GM12891 (cell line): ENCODE measurements around the gene CAVIN2.

Source experiments
- DNase-seq: peaks from one replicate; pipeline ENCODE4 v3.0.0; 2011; ENCODE audit warnings: low spot score; ENCODE audit not compliant: insufficient read length
- FAIRE-seq: peaks from 2 replicates; lab custom pipeline; 2011; peaks lifted over from hg19 to GRCh38; lab: Jason Lieb, UNC
- PAX5 ChIP-seq: IDR thresholded peaks from 2 replicates; pipeline ENCODE4 v1.6.1; 2011; ENCODE audit warnings: low read length, moderate library complexity, mild to moderate bottlenecking; ENCODE audit not compliant: insufficient read depth, severe bottlenecking
- POLR2A ChIP-seq: IDR thresholded peaks from 2 replicates; pipeline ENCODE4 v1.6.1; 2011; ENCODE audit warnings: low read depth, low read length, control low read depth
- POLR2AphosphoS5 ChIP-seq: IDR thresholded peaks from 2 replicates; pipeline ENCODE4 v1.6.1; 2011; ENCODE audit warnings: low read depth, low read length, control low read depth
- POU2F2 ChIP-seq: IDR thresholded peaks from 2 replicates; pipeline ENCODE4 v1.6.1; 2011; ENCODE audit warnings: low read depth, mild to moderate bottlenecking, control low read depth, low read length, moderate library complexity
- SPI1 ChIP-seq: IDR thresholded peaks from 2 replicates; pipeline ENCODE4 v1.6.1; 2011; ENCODE audit warnings: low read depth, low read length, control low read depth
- TAF1 ChIP-seq: IDR thresholded peaks from 2 replicates; pipeline ENCODE4 v1.6.1; 2011; ENCODE audit warnings: low read depth, low read length, control low read depth

Gene CAVIN2

GRCh38 chr2:191840921-191841320 is 6.0 kb downstream of the CAVIN2 start:
- FAIRE-seq: no peak
- DNase-seq: no peak
- no peak for TF ChIP-seq PAX5

GRCh38 chr2:191839918-191840804 is 6.7 kb downstream of the CAVIN2 start:
- TF ChIP-seq POLR2AphosphoS5: no peak
- TF ChIP-seq PAX5: no peak
- TF ChIP-seq SPI1: no peak
- no peak for TF ChIP-seq POU2F2
- TF ChIP-seq POLR2A: no peak
- TF ChIP-seq TAF1: no peak
- no peak for DNase-seq
- no peak for FAIRE-seq

GRCh38 chr2:191838526-191838925 is 8.4 kb downstream of the CAVIN2 start:
- FAIRE-seq (no peak), DNase-seq (no peak)
- TF ChIP-seq POLR2A (no peak), POLR2AphosphoS5 (no peak), POU2F2 (no peak), PAX5 (no peak), TAF1 (no peak), SPI1 (no peak)

- TF ChIP-seq POLR2A (no peak), SPI1 (peak; percentile 46)
- no peak for DNase-seq
- FAIRE-seq: no peak
Observed at GRCh38 chr2:191836853-191837769, 9.8 kb downstream of the CAVIN2 start.

GRCh38 chr2:191836471-191836852 is 10.4 kb downstream of the CAVIN2 start:
- TF ChIP-seq POLR2A (no peak), POLR2AphosphoS5 (no peak), PAX5 (no peak), SPI1 (no peak), POU2F2 (no peak), TAF1 (no peak)
- no peak for DNase-seq
- FAIRE-seq: no peak

GRCh38 chr2:191835539-191836350 is 11.1 kb downstream of the CAVIN2 start:
- DNase-seq: no peak
- FAIRE-seq: no peak
- TF ChIP-seq POU2F2 (no peak), POLR2A (no peak), SPI1 (no peak), TAF1 (no peak), PAX5 (no peak), POLR2AphosphoS5 (no peak)

- no peak for TF ChIP-seq POLR2AphosphoS5
- TF ChIP-seq PAX5: no peak
- no peak for TF ChIP-seq TAF1
- TF ChIP-seq SPI1: no peak
- no peak for TF ChIP-seq POU2F2
- TF ChIP-seq POLR2A: no peak
- no peak for FAIRE-seq
- no peak for DNase-seq
Observed at GRCh38 chr2:191835100-191835499, 11.8 kb downstream of the CAVIN2 start.

- TF ChIP-seq PAX5 (no peak), POLR2A (no peak), POLR2AphosphoS5 (no peak)
- FAIRE-seq (no peak), DNase-seq (no peak)
Observed at GRCh38 chr2:191833356-191833755, 13.5 kb downstream of the CAVIN2 start.

- DNase-seq (no peak), FAIRE-seq (no peak)
- TF ChIP-seq POLR2AphosphoS5: no peak
- TF ChIP-seq SPI1: no peak
- TF ChIP-seq PAX5: no peak
- no peak for TF ChIP-seq POLR2A
- TF ChIP-seq TAF1: no peak
- no peak for TF ChIP-seq POU2F2
Observed at GRCh38 chr2:191832668-191833067, 14.2 kb downstream of the CAVIN2 start.
